IMR-90 (cell line): ENCODE measurements around the gene ASB4. TPM values are rescaled to one million over a fixed set of nuclear protein-coding genes. Genes with fewer than 3 reads are reported as not detected.

Source experiments
- ATAC-seq: fragments of 200-7000 bp; cut with Tn5 transposase; 2 replicates; pipeline ENCODE4 v1.9.1; 2020; ENCODE audit warnings: low read depth, mild to moderate bottlenecking, moderate library complexity
- BruUV-seq: library from RNA; stranded (reverse); fragments of 400-500 nt; replicated peaks from 2 replicates; lab custom pipeline; 2021; lab: Mats Ljungman, UMichigan
- CTCF ChIA-PET: fragments of 300-600 bp; formaldehyde crosslinking; extraction: SDS; loops from one replicate; lab custom pipeline; 2021; ENCODE audit warnings: antibody characterized with exemption; lab: Yijun Ruan, JAX
- POLR2A ChIA-PET: fragments of 300-600 bp; sonication (Branson Sonifier 250); formaldehyde crosslinking; loops from one replicate; lab custom pipeline; 2022; ENCODE audit warnings: antibody characterized with exemption; ENCODE audit not compliant: unreplicated experiment; lab: Charles Lee
- DNase-seq: peaks from one replicate; pipeline ENCODE4 v3.0.0; 2013
- H2AFZ ChIP-seq: replicated peaks from 2 replicates; pipeline ENCODE3; 2013; ENCODE audit warnings: low read length, mild to moderate bottlenecking; ENCODE audit not compliant: poor library complexity
- H2AK5ac ChIP-seq: 2 replicates; pipeline ENCODE4 v1.6.1; 2013; ENCODE audit warnings: low read depth, low read length, inconsistent platforms
- H2AK9ac ChIP-seq: replicated peaks from 2 replicates; pipeline ENCODE3; 2013; ENCODE audit warnings: mild to moderate bottlenecking, low read depth, low read length, moderate library complexity; ENCODE audit not compliant: poor library complexity
- H2BK120ac ChIP-seq: 2 replicates; pipeline ENCODE4 v1.6.1; 2013; ENCODE audit warnings: low read depth, low read length, inconsistent platforms
- H2BK15ac ChIP-seq: 3 replicates; pipeline ENCODE4 v1.6.1; 2013; ENCODE audit warnings: low read depth, low read length, inconsistent platforms
- H2BK20ac ChIP-seq: 2 replicates; pipeline ENCODE4 v1.6.1; 2013; ENCODE audit warnings: low read depth, mild to moderate bottlenecking, inconsistent platforms, low read length, moderate library complexity
- H2BK5ac ChIP-seq: 2 replicates; pipeline ENCODE4 v1.6.1; 2013; ENCODE audit warnings: mild to moderate bottlenecking, low read depth, low read length, inconsistent platforms; ENCODE audit not compliant: poor library complexity, severe bottlenecking
- H3K14ac ChIP-seq: replicated peaks from 2 replicates; pipeline ENCODE4 v1.6.1; 2013; ENCODE audit warnings: low read depth, low read length, inconsistent platforms
- H3K18ac ChIP-seq: 2 replicates; pipeline ENCODE4 v1.6.1; 2013; ENCODE audit warnings: low read depth, low read length, control low read depth
- H3K23ac ChIP-seq: 2 replicates; pipeline ENCODE4 v1.6.1; 2013; ENCODE audit warnings: low read depth, low read length, inconsistent platforms
- H3K27ac ChIP-seq: 2 replicates; pipeline ENCODE4 v1.5.1; 2013; ENCODE audit warnings: mild to moderate bottlenecking, control low read depth, low read length; ENCODE audit not compliant: insufficient read depth
- H3K27me3 ChIP-seq: 2 replicates; pipeline ENCODE4 v1.6.1; 2013; ENCODE audit warnings: low read length; ENCODE audit not compliant: control insufficient read depth, insufficient read depth
- H3K36me3 ChIP-seq: 2 replicates; pipeline ENCODE4 v1.6.1; 2013; ENCODE audit warnings: low read length, mixed read lengths; ENCODE audit not compliant: control insufficient read depth, insufficient read depth
- H3K4ac ChIP-seq: 2 replicates; pipeline ENCODE4 v1.6.1; 2013; ENCODE audit warnings: low read depth, low read length, inconsistent platforms
- H3K4me1 ChIP-seq: 2 replicates; pipeline ENCODE4 v1.6.1; 2013; ENCODE audit warnings: low read length, mixed read lengths; ENCODE audit not compliant: control insufficient read depth, insufficient read depth
- H3K4me2 ChIP-seq: 2 replicates; pipeline ENCODE4 v1.6.1; 2013; ENCODE audit warnings: low read depth, mild to moderate bottlenecking, control low read depth, low read length, moderate library complexity
- H3K4me3 ChIP-seq: 2 replicates; pipeline ENCODE4 v1.5.1; 2013; ENCODE audit warnings: low read depth, mild to moderate bottlenecking, control low read depth, low read length, moderate library complexity; ENCODE audit not compliant: insufficient read depth
- H3K56ac ChIP-seq: 2 replicates; pipeline ENCODE4 v1.6.1; 2013; ENCODE audit warnings: low read length, inconsistent platforms; ENCODE audit not compliant: insufficient read depth; ENCODE audit errors: extremely low read depth
- H3K79me1 ChIP-seq, 2 experiments: 2 replicates each; pipeline ENCODE4 v1.6.1; 2013; ENCODE audit warnings: low read length in 2 of 2, inconsistent platforms in 1 of 2, low read depth in 1 of 2
- H3K9ac ChIP-seq: 2 replicates; pipeline ENCODE4 v1.6.1; 2013; ENCODE audit warnings: low read depth, low read length, control low read depth
- H3K9me1 ChIP-seq: 2 replicates; pipeline ENCODE4 v1.6.1; 2013; ENCODE audit warnings: low read length, inconsistent platforms; ENCODE audit not compliant: insufficient read depth
- H3K9me3 ChIP-seq: 2 replicates; pipeline ENCODE4 v1.6.1; 2013; ENCODE audit warnings: low read length; ENCODE audit not compliant: control insufficient read depth, insufficient read depth
- H4K20me1 ChIP-seq: 2 replicates; pipeline ENCODE4 v1.6.1; 2013; ENCODE audit warnings: low read length, inconsistent platforms; ENCODE audit not compliant: insufficient read depth
- H4K5ac ChIP-seq: 2 replicates; pipeline ENCODE4 v1.6.1; 2013; ENCODE audit warnings: mild to moderate bottlenecking, low read depth, low read length, control low read depth
- H4K8ac ChIP-seq, 2 experiments: 2 replicates each; pipeline ENCODE4 v1.6.1; 2013; ENCODE audit warnings: low read depth in 2 of 2, low read length in 2 of 2, control low read depth in 1 of 2, inconsistent platforms in 1 of 2
- H4K91ac ChIP-seq: 2 replicates; pipeline ENCODE4 v1.6.1; 2013; ENCODE audit warnings: low read depth, low read length, inconsistent platforms; ENCODE audit not compliant: insufficient read depth
- CEBPB ChIP-seq: IDR thresholded peaks from 2 replicates; pipeline ENCODE4 v1.6.1; 2012; ENCODE audit warnings: low read depth, low read length, improper control_type of control experiment
- CHD1 ChIP-seq: IDR thresholded peaks from 2 replicates; pipeline ENCODE4 v1.6.1; 2012; ENCODE audit warnings: low read depth, low read length, improper control_type of control experiment
- POLR2A ChIP-seq: IDR thresholded peaks from 2 replicates; pipeline ENCODE4 v1.6.1; 2012; ENCODE audit warnings: mild to moderate bottlenecking, low read depth, low read length
- RCOR1 ChIP-seq: IDR thresholded peaks from 2 replicates; pipeline ENCODE4 v1.6.1; 2012; ENCODE audit warnings: mild to moderate bottlenecking, low read length, improper control_type of control experiment; ENCODE audit not compliant: insufficient replicate concordance
- RFX5 ChIP-seq: IDR thresholded peaks from 2 replicates; pipeline ENCODE4 v1.8.0; 2012; ENCODE audit warnings: low read depth, mild to moderate bottlenecking, low read length, moderate library complexity
- SMC3 ChIP-seq: fragments of 150-350 bp; IDR thresholded peaks from 2 replicates; pipeline ENCODE4 v1.6.1; 2016; ENCODE audit warnings: low read depth, mild to moderate bottlenecking, antibody characterized with exemption, low read length, moderate library complexity
- WGBS, 2 experiments: methylation state at CpG; one replicate each; pipeline versions ENCODE4 v1.1.5 to v1.1.7; 2013; ENCODE audit warnings: missing lambda C conversion rate in 2 of 2; ENCODE audit not compliant: insufficient read length in 1 of 2; ENCODE audit errors: extremely low coverage in 2 of 2; 5-methylcytosine and 5-hydroxymethylcytosine counted together
- dilution Hi-C: fragments of 300-500 bp; cut with HindIII; formaldehyde crosslinking; loops from one replicate; pipeline ENCODE4 v1.14.3; 2018; ENCODE audit warnings: low sequenced_read_pairs; ENCODE audit not compliant: unreplicated experiment
- in situ Hi-C: fragments of 300-500 bp; cut with MboI; formaldehyde crosslinking; loops from 3 replicates; pipeline ENCODE4 v1.14.3; 2019; ENCODE audit warnings: low sequenced_read_pairs, inconsistent platforms, mixed read lengths
- intact Hi-C: fragments of 100-400 bp; cut with micrococcal nuclease; formaldehyde crosslinking; loops from 2 replicates; pipeline ENCODE4 v1.10.0; 2022
- polyA plus RNA-seq, 3 experiments: library from polyadenylated mRNA; depleted of rRNA; stranded (reverse); fragments of >200 nt; gene quantifications; 2 replicates each; pipeline ENCODE4 v1.2.3, GENCODE V29; 2012; ENCODE audit warnings: low replicate concordance in 1 of 3
- total RNA-seq: library from RNA; depleted of rRNA; stranded (reverse); fragments of >200 nt; gene quantifications from 2 replicates; pipeline ENCODE4 v1.2.3, GENCODE V29; 2012
- TF ChIP-seq, protein P1 (sequence below): fragments of 150-350 bp; IDR thresholded peaks from 2 replicates; pipeline ENCODE4 v1.6.1; 2016; ENCODE audit warnings: low read depth, mild to moderate bottlenecking, low read length, moderate library complexity, borderline replicate concordance

Gene ASB4
- total and polyA plus RNA-seq, 2 of the 4 experiments (the other 2 are of a cell fraction): not detected

DNA sequence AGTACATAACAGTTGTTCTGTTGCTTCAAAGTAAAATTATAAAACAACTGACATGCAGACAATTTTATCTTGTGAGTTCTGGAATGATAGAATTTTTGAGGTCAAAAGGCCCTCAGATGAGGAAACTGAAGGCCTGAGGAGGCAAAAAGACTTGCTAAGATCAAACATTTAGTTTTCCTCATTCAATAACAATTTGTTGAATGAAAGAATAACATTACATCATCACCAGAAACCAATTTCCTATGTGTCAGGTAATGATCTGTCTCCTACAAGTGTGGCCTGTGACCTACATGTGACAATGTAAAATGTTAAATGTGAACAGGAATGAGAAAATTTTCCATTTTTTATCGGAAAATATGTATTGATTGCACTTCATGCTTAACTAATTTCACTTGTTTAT, 16.6 kb upstream of the ASB4 start:
- H2AK5ac ChIP-seq: no peak overlapping the region
- H3K27ac ChIP-seq: no peak overlapping the region
- H3K27me3 ChIP-seq: peaks cover 13% of the 10 kb centered on the region
- no peak overlapping the region for H4K5ac ChIP-seq
- TF ChIP-seq POLR2A: no peak
- TF ChIP-seq CHD1: no peak
- no peak for TF ChIP-seq RFX5
- TF ChIP-seq RCOR1: no peak
- TF ChIP-seq, protein P1, sequence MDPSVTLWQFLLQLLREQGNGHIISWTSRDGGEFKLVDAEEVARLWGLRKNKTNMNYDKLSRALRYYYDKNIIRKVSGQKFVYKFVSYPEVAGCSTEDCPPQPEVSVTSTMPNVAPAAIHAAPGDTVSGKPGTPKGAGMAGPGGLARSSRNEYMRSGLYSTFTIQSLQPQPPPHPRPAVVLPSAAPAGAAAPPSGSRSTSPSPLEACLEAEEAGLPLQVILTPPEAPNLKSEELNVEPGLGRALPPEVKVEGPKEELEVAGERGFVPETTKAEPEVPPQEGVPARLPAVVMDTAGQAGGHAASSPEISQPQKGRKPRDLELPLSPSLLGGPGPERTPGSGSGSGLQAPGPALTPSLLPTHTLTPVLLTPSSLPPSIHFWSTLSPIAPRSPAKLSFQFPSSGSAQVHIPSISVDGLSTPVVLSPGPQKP: no peak
- no peak for TF ChIP-seq CEBPB
- TF ChIP-seq SMC3: no peak
- ATAC-seq (no peak), DNase-seq (no peak)
- H4K8ac ChIP-seq: no peak overlapping the region
- H4K91ac ChIP-seq: no peak overlapping the region
- H2BK120ac ChIP-seq: no peak overlapping the region
- no peak overlapping the region for H3K23ac ChIP-seq
- no peak overlapping the region for H3K4me2 ChIP-seq
- ChIA-PET POLR2A (no interaction called here), CTCF (no interaction called here)
- H2BK20ac ChIP-seq: no peak overlapping the region
- H2BK15ac ChIP-seq: no peak overlapping the region
- dilution Hi-C loops (no loop called here), in situ Hi-C loops (no loop called here), intact Hi-C loops (no loop called here)
- no peak overlapping the region for H3K9ac ChIP-seq
- H2BK5ac ChIP-seq: no peak overlapping the region
- H3K9me3 ChIP-seq: no peaks in the 10 kb centered on the region
- H3K14ac ChIP-seq: no peak overlapping the region
- H2AK9ac ChIP-seq: no peak overlapping the region
- H4K20me1 ChIP-seq: no peaks in the 10 kb centered on the region
- H3K79me1 ChIP-seq: no peaks in the 10 kb centered on the region
- H2AFZ ChIP-seq: no peak overlapping the region
- H3K56ac ChIP-seq: no peak overlapping the region
- no TSS peak for BruUV-seq
- H3K4me1 ChIP-seq: no peaks in the 10 kb centered on the region
- no peaks in the 10 kb centered on the region for H3K36me3 ChIP-seq
- H3K4me3 ChIP-seq: no peak overlapping the region
- H3K18ac ChIP-seq: no peak overlapping the region
- H3K4ac ChIP-seq: no peak overlapping the region
- H3K9me1 ChIP-seq: no peaks in the 10 kb centered on the region
- no CpG with 5 or more reads among the region's 1 CpG for WGBS, 2 experiments
